Calu3 (cell line): ENCODE measurements around the gene CEP170B. TPM values are rescaled to one million over a fixed set of nuclear protein-coding genes. Genes with fewer than 3 reads are reported as not detected.

Experiments
- BruUV-seq: library from RNA; stranded (reverse); fragments of 400-500 nt; replicated peaks from 2 replicates; lab custom pipeline; 2021; lab: Mats Ljungman, UMichigan
- CTCF ChIA-PET: fragments of 300-600 bp; sonication (Branson Sonifier 250); formaldehyde crosslinking; loops from one replicate; lab custom pipeline; 2022; ENCODE audit warnings: antibody characterized with exemption; lab: Charles Lee
- DNase-seq: peaks from one replicate; pipeline ENCODE4 v3.0.0; 2022
- H3K27ac Mint-ChIP-seq: one replicate; pipeline ENCODE4 v1.8.0; 2022; ENCODE audit warnings: mixed read lengths; ENCODE audit not compliant: unreplicated experiment
- H3K27me3 Mint-ChIP-seq: one replicate; pipeline ENCODE4 v1.8.0; 2022; ENCODE audit warnings: mixed read lengths; ENCODE audit not compliant: unreplicated experiment
- H3K36me3 Mint-ChIP-seq: one replicate; pipeline ENCODE4 v1.8.0; 2022; ENCODE audit warnings: mild to moderate bottlenecking, moderate library complexity, mixed read lengths; ENCODE audit not compliant: insufficient read depth, unreplicated experiment
- H3K4me1 Mint-ChIP-seq: one replicate; pipeline ENCODE4 v1.8.0; 2022; ENCODE audit warnings: mild to moderate bottlenecking, low read depth, mixed read lengths; ENCODE audit not compliant: unreplicated experiment
- H3K4me3 Mint-ChIP-seq: one replicate; pipeline ENCODE4 v1.8.0; 2022; ENCODE audit warnings: mild to moderate bottlenecking, low read depth, moderate library complexity, mixed read lengths; ENCODE audit not compliant: unreplicated experiment
- H3K9me3 Mint-ChIP-seq: one replicate; pipeline ENCODE4 v1.8.0; 2022; ENCODE audit warnings: low read depth, mixed read lengths; ENCODE audit not compliant: unreplicated experiment
- CTCF ChIP-seq: fragments of 200-600 bp; IDR thresholded peaks from one replicate; pipeline ENCODE4 v1.8.0; 2022; ENCODE audit warnings: antibody characterized with exemption; ENCODE audit not compliant: unreplicated experiment
- intact Hi-C: fragments of 100-400 bp; cut with micrococcal nuclease; formaldehyde crosslinking; loops from one replicate; pipeline ENCODE4 v1.10.0; 2022; ENCODE audit not compliant: unreplicated experiment
- total RNA-seq: library from RNA; stranded (reverse); gene quantifications from 2 replicates; pipeline ENCODE4 v1.2.3, GENCODE V29; 2022

Gene CEP170B
- total RNA-seq, 1 experiment from 2014 or later: 60.2 TPM

GRCh38 chr14:104879201-104879982 is 14.3 kb downstream of the CEP170B start:
- CTCF ChIA-PET: no interaction called here
- no TSS peak for BruUV-seq
- Mint-ChIP-seq H3K36me3 (peaks cover 31% of the 10 kb centered on the region), H3K9me3 (no peaks in the 10 kb centered on the region), H3K27me3 (no peaks in the 10 kb centered on the region), H3K4me3 (no peak overlapping the region), H3K4me1 (no peaks in the 10 kb centered on the region), H3K27ac (no peak overlapping the region)
- TF ChIP-seq CTCF: no peak
- DNase-seq: no peak
- intact Hi-C loops: no loop called here

GRCh38 chr14:104879983-104880565 is 15.0 kb downstream of the CEP170B start:
- no peak for TF ChIP-seq CTCF
- Mint-ChIP-seq H3K4me1 (no peaks in the 10 kb centered on the region), H3K9me3 (no peaks in the 10 kb centered on the region), H3K27me3 (no peaks in the 10 kb centered on the region), H3K36me3 (peaks cover 31% of the 10 kb centered on the region), H3K4me3 (no peak overlapping the region), H3K27ac (no peak overlapping the region)
- CTCF ChIA-PET: no interaction called here
- BruUV-seq: no TSS peak
- intact Hi-C loops: no loop called here
- DNase-seq: no peak

- no peak for TF ChIP-seq CTCF
- intact Hi-C loops: no loop called here
- BruUV-seq: no TSS peak
- H3K4me1 Mint-ChIP-seq: no peaks in the 10 kb centered on the region
- no peak overlapping the region for H3K27ac Mint-ChIP-seq
- H3K27me3 Mint-ChIP-seq: no peaks in the 10 kb centered on the region
- DNase-seq: no peak
- H3K9me3 Mint-ChIP-seq: no peaks in the 10 kb centered on the region
- CTCF ChIA-PET: no interaction called here
- peaks cover 31% of the 10 kb centered on the region for H3K36me3 Mint-ChIP-seq
- H3K4me3 Mint-ChIP-seq: no peak overlapping the region
Measured at GRCh38 chr14:104880584-104881210, 15.6 kb downstream of the CEP170B start.

GRCh38 chr14:104881369-104881979 is 16.4 kb downstream of the CEP170B start:
- Mint-ChIP-seq H3K27ac (no peak overlapping the region), H3K27me3 (no peaks in the 10 kb centered on the region), H3K4me3 (no peak overlapping the region), H3K9me3 (no peaks in the 10 kb centered on the region), H3K4me1 (no peaks in the 10 kb centered on the region), H3K36me3 (peaks cover 31% of the 10 kb centered on the region)
- CTCF ChIA-PET: no interaction called here
- TF ChIP-seq CTCF: no peak
- intact Hi-C loops: no loop called here
- BruUV-seq: no TSS peak
- no peak for DNase-seq
